ENCODE results near the gene ATXN2.
"Not testable (repeated sequence)": the region's sequence is repeated elsewhere in the genome, so short reads cannot be mapped to it uniquely, and the experiment has no call there.

Gene ATXN2

GRCh38 chr12:111407377-111408115, 191.6 kb downstream of the ATXN2 start:
- peaks cover 30% of the 10 kb centered on the region for H3K4me1 ChIP-seq (ENCODE audit: insufficient read depth, low read length)
- H3K36me3 ChIP-seq (ENCODE audit: insufficient read depth, low read depth, low read length): no peaks in the 10 kb centered on the region
- no peaks in the 10 kb centered on the region for H3K9me3 ChIP-seq (ENCODE audit: insufficient read depth, low read depth, low read length)
- peaks cover 8% of the 10 kb centered on the region; the same call in 1 of the 2 replicates for H3K27me3 ChIP-seq (ENCODE audit: insufficient read depth, low read length)
- peak overlapping the region; percentile 77; the same call in 1 of the 2 replicates for H3K9ac ChIP-seq (ENCODE audit: low read depth, low read length)
- peak overlapping the region; percentile 79 for H3K4me3 ChIP-seq (ENCODE audit: low read length)
- no peak overlapping the region for H3K27ac ChIP-seq (ENCODE audit: low read length)

DNA sequence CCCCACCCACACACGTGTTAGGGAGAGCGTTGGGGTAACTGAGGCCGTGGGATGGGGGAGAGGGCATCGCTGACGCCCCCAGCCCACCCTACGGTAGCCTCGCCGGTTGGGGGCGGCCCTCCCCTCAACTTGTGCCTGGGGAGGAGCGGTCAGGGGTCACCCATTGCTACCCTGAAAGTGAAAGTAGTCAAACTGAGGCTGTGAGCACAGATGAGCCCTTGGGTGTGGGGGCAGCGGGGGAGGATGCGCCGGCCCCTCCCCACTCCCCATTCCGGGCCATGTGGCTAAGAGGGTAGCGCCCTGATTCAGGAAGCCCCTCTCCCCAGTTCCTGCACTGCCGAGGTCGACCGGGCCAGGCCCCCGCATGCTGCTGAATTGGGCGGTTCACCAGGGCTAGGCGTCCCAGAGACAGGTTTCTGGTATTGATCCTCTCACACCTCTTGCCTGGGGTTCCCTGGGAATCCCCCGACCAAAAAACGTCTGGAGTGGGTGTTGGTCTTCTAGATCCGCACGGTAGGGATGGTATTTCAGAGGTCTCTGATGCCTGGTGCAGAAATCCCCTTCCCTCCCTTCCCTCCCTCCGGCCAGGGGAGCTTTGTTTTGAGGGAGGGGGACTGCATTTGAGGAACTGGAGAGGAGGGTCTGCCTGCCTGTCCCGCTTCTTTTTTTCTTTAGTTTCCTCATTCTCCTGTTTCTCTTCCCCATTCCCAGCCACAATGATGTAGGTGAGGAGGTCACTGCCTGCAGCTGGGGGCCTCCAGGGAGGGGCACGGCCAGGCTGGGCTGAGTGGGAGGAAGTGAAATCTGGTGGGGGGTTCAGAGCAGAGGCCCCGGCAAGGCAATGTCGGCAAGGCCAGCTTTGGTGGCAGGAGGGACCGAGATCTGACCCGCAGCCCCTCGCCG, 192.4 kb downstream of the ATXN2 start:
- H3K4me1 ChIP-seq (ENCODE audit: insufficient read depth, low read length): peaks cover 23% of the 10 kb centered on the region
- no peak overlapping the region for H3K27ac ChIP-seq (ENCODE audit: low read length)
- H3K36me3 ChIP-seq (ENCODE audit: insufficient read depth, low read depth, low read length): no peaks in the 10 kb centered on the region

DNA sequence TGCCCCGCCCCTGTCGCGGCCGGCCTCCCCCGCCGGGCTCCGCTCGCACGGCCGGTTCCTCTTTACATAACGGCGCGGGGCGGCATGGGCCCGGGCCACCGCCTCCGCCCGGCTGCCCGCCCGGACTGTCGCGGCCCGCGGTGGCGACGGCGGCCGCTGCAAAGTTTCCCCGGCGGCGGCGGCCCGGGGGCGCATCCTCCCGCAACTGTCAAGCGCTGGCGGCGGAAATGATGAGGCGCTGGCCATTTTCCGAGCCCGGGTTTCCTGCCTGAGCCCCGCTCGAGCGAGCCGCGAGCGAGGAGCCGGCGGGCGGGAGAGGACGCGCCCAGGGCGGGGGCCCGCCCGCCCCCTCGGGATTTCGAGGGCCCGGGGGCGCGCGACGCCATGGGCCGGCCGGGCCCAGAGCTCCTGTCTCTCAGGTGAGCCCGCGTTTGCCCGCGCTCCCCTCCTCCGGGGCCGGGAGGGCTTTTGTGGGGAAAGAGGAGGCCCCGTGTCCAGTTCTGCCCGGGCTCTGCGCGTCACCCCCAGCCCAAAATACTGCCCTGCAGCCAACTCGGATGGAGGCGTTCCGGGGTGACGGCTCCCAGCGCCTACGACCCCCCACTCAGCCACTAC, 193.1 kb downstream of the ATXN2 start, which contains the start of gene SH2B3:
SH2B3 (plus strand) TSS at position 65 of the 615 bp plus-strand sequence. CDS start 12,223 bp downstream, outside the sequence.
- Histone ChIP-seq H3K36me3 (ENCODE audit: insufficient read depth, low read depth, low read length) (no peaks in the 10 kb centered on the region), H3K27me3 (ENCODE audit: insufficient read depth, low read length) (peaks cover 8% of the 10 kb centered on the region; the same call in 1 of the 2 replicates), H3K9ac (ENCODE audit: low read depth, low read length) (peak within 1 kb of the TSS; percentile 77; the same call in 1 of the 2 replicates), H3K27ac (ENCODE audit: low read length) (peak within 1 kb of the TSS; percentile 75), H3K4me1 (ENCODE audit: insufficient read depth, low read length) (peaks cover 16% of the 10 kb centered on the region), H3K9me3 (ENCODE audit: insufficient read depth, low read depth, low read length) (no peaks in the 10 kb centered on the region), H3K4me3 (ENCODE audit: low read length) (peak within 1 kb of the TSS; percentile 79)

More for the DNA sequence above, 192.4 kb downstream of the ATXN2 start:
- Histone ChIP-seq H3K4me3 (ENCODE audit: low read length) (peak overlapping the region; percentile 79), H3K27me3 (ENCODE audit: insufficient read depth, low read length) (peaks cover 8% of the 10 kb centered on the region; the same call in 1 of the 2 replicates), H3K9me3 (ENCODE audit: insufficient read depth, low read depth, low read length) (no peaks in the 10 kb centered on the region), H3K9ac (ENCODE audit: low read depth, low read length) (peak overlapping the region; percentile 77; the same call in 1 of the 2 replicates)

DNA sequence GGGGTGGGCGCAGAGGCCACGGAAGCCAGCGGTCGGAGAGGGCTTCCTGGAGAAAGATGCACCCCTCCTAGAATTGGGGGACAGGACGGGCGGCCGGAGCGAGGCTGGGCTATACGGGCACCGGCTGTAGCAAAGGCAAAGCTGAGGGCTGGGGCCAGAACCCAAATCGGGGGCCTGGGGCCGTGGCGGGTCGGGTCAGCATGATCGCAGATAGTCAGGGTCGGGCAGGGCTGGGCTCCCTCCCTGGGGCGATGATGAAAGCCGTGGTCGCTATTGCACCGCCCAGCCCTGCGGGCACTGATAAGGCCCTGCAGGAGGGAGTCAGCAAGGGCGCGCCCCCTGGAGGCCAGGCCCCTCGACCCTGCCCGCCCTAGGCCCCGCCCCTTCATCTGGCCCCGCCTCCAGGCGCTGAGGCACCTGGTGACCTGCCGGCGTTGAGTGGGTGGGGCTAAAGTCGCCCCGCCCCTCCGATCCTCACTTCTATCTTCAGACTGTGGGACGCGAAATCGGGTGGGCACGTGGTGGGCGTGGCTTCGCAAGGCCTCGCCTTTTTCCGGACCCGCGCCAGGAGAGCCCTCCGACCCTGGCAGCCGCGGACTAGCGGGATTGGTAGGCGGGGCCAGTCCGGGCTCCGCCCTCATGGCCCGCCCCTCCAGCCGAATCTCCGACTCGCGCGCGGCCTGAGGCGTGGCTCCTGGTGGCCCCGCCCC, 193.8 kb downstream of the ATXN2 start:
- Histone ChIP-seq H3K4me1 (ENCODE audit: insufficient read depth, low read length) (peaks cover 11% of the 10 kb centered on the region), H3K9me3 (ENCODE audit: insufficient read depth, low read depth, low read length) (no peaks in the 10 kb centered on the region), H3K36me3 (ENCODE audit: insufficient read depth, low read depth, low read length) (no peaks in the 10 kb centered on the region), H3K27me3 (ENCODE audit: insufficient read depth, low read length) (peaks cover 8% of the 10 kb centered on the region; the same call in 1 of the 2 replicates), H3K27ac (ENCODE audit: low read length) (peak overlapping the region; percentile 75), H3K4me3 (ENCODE audit: low read length) (peak overlapping the region; percentile 79; the same call in 1 of the 2 replicates), H3K9ac (ENCODE audit: low read depth, low read length) (peak overlapping the region; percentile 70; the same call in 1 of the 2 replicates)

DNA sequence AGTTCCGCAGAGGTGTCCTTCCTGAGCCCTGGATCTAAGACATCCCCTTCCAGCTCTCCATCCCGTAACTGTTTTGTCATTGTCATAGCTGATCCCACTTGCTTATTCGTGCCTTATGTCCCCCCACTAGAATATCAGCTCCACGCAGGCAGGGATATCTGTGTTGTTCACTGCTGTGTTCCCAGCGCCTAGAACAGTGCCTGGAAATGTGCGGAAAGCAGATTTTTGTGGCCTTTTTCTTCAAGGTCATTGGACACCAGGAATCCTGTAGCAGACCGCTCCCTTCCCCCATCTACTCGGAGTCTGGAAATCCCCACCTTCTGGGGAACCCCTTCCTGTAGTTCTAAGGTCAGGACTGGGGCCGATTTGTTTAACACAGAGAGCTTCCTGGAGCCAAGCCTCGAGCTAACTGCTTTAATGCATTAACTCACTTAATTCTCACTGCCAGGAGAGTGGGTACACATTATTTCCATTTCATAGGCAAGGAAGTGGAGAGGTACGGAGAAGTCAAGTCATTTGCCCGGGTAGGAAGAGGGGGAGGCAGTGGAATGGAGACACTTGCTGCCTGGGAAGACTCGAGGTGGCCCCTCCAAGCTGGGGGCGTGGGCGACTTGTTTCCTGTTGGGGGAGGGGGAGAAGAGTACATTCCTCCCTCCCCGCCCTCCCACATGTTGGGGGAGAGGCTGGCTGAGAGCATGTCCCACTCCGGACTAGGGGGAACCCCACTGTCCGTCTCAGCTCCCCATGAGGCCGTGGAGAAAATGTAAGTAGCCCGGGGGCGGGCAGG, 194.6 kb downstream of the ATXN2 start:
- H3K27me3 ChIP-seq (ENCODE audit: insufficient read depth, low read length): peaks cover 8% of the 10 kb centered on the region; the same call in 1 of the 2 replicates
- peak overlapping the region; percentile 70; the same call in 1 of the 2 replicates for H3K9ac ChIP-seq (ENCODE audit: low read depth, low read length)
- peak overlapping the region; percentile 75 for H3K27ac ChIP-seq (ENCODE audit: low read length)
- H3K9me3 ChIP-seq (ENCODE audit: insufficient read depth, low read depth, low read length): no peaks in the 10 kb centered on the region
- peaks cover 11% of the 10 kb centered on the region for H3K4me1 ChIP-seq (ENCODE audit: insufficient read depth, low read length)
- H3K4me3 ChIP-seq (ENCODE audit: low read length): peak overlapping the region; percentile 70; the same call in 1 of the 2 replicates
- no peaks in the 10 kb centered on the region for H3K36me3 ChIP-seq (ENCODE audit: insufficient read depth, low read depth, low read length)

GRCh38 chr12:111402490-111402824, 196.7 kb downstream of the ATXN2 start:
- H3K9ac ChIP-seq (ENCODE audit: low read depth, low read length); H3K27me3 ChIP-seq (ENCODE audit: insufficient read depth, low read length); H3K4me1 ChIP-seq (ENCODE audit: insufficient read depth, low read length); H3K36me3 ChIP-seq (ENCODE audit: insufficient read depth, low read depth, low read length); H3K9me3 ChIP-seq (ENCODE audit: insufficient read depth, low read depth, low read length); H3K4me3 ChIP-seq (ENCODE audit: low read length); H3K27ac ChIP-seq (ENCODE audit: low read length): not testable (repeated sequence)

All from iPS-20b (cell line).